SK-N-SH treated with all-trans-retinoic acid at 6 μM for 48 hours (cell line): ENCODE results near the gene XRN2.

ENCODE experiments used
- ATAC-seq: fragments of 200-7000 bp; cut with Tn5 transposase; 3 replicates; pipeline ENCODE4 v1.9.1; 2020; ENCODE audit warnings: mild to moderate bottlenecking, moderate library complexity
- ARNTL ChIP-seq: fragments of 450-650 bp; formaldehyde crosslinking; IDR thresholded peaks from 2 replicates; pipeline ENCODE4 v1.5.0; 2020; ENCODE audit warnings: low read depth, mild to moderate bottlenecking, moderate library complexity, borderline replicate concordance
- BACH2 ChIP-seq: fragments of 250-450 bp; sonication (Bioruptor Pico); IDR thresholded peaks from 2 replicates; pipeline ENCODE4 v1.9.0; 2021; ENCODE audit warnings: mild to moderate bottlenecking, borderline replicate concordance
- CREB5 ChIP-seq: fragments of 250-450 bp; sonication (Bioruptor Pico); IDR thresholded peaks from 2 replicates; pipeline ENCODE4 v1.5.1; 2020; ENCODE audit warnings: low read depth, mild to moderate bottlenecking, moderate library complexity
- CSDC2 ChIP-seq: fragments of 250-450 bp; sonication (Bioruptor Pico); IDR thresholded peaks from 2 replicates; pipeline ENCODE4 v1.5.0; 2020; ENCODE audit warnings: mild to moderate bottlenecking, moderate library complexity
- CSRNP3 ChIP-seq: fragments of 250-450 bp; sonication (Bioruptor Pico); IDR thresholded peaks from 2 replicates; pipeline ENCODE4 v1.5.1; 2021; ENCODE audit warnings: mild to moderate bottlenecking, moderate library complexity
- ESRRG ChIP-seq: fragments of 250-450 bp; sonication (Bioruptor Pico); IDR thresholded peaks from 2 replicates; pipeline ENCODE4 v1.6.1; 2021; ENCODE audit warnings: mild to moderate bottlenecking
- GLIS3 ChIP-seq: fragments of 250-450 bp; sonication (Bioruptor Pico); IDR thresholded peaks from 2 replicates; pipeline ENCODE4 v1.5.0; 2020; ENCODE audit warnings: mild to moderate bottlenecking, moderate library complexity
- ISL1 ChIP-seq: fragments of 250-450 bp; sonication (Bioruptor Pico); IDR thresholded peaks from 2 replicates; pipeline ENCODE4 v2.1.2; 2022; ENCODE audit warnings: mild to moderate bottlenecking, moderate library complexity
- OSR1 ChIP-seq: fragments of 250-450 bp; sonication (Bioruptor Pico); IDR thresholded peaks from 2 replicates; pipeline ENCODE4 v1.8.0; 2022; ENCODE audit warnings: moderate library complexity, mild to moderate bottlenecking, inconsistent platforms
- PATZ1 ChIP-seq: fragments of 250-450 bp; sonication (Bioruptor Pico); IDR thresholded peaks from 2 replicates; pipeline ENCODE4 v1.8.0; 2020; ENCODE audit warnings: mild to moderate bottlenecking, moderate library complexity, borderline replicate concordance
- POU6F1 ChIP-seq: fragments of 250-450 bp; sonication (Bioruptor Pico); IDR thresholded peaks from 2 replicates; pipeline ENCODE4 v1.8.0; 2021; ENCODE audit warnings: low read depth, mild to moderate bottlenecking, moderate library complexity, borderline replicate concordance
- PPARA ChIP-seq: fragments of 250-450 bp; sonication (Bioruptor Pico); IDR thresholded peaks from 2 replicates; pipeline ENCODE4 v1.5.0; 2020; ENCODE audit warnings: mild to moderate bottlenecking, borderline replicate concordance
- RARB ChIP-seq: fragments of 250-450 bp; sonication (Bioruptor Pico); IDR thresholded peaks from 2 replicates; pipeline ENCODE4 v1.8.0; 2021; ENCODE audit warnings: mild to moderate bottlenecking, moderate library complexity
- SNAI2 ChIP-seq: fragments of 250-450 bp; sonication (Bioruptor Pico); IDR thresholded peaks from 2 replicates; pipeline ENCODE4 v1.5.0; 2020; ENCODE audit warnings: mild to moderate bottlenecking, moderate library complexity
- TCF4 ChIP-seq: fragments of 250-450 bp; sonication (Bioruptor Pico); IDR thresholded peaks from 2 replicates; pipeline ENCODE4 v1.8.0; 2021; ENCODE audit warnings: mild to moderate bottlenecking, moderate library complexity, borderline replicate concordance
- TOX ChIP-seq: fragments of 250-450 bp; sonication (Bioruptor Pico); IDR thresholded peaks from 2 replicates; pipeline ENCODE4 v1.8.0; 2021; ENCODE audit warnings: mild to moderate bottlenecking, moderate library complexity, borderline replicate concordance
- TSHZ2 ChIP-seq: fragments of 250-450 bp; sonication (Bioruptor Pico); IDR thresholded peaks from 2 replicates; pipeline ENCODE4 v1.5.0; 2020; ENCODE audit warnings: mild to moderate bottlenecking, moderate library complexity
- ZC3H10 ChIP-seq: fragments of 250-450 bp; sonication (Bioruptor Pico); IDR thresholded peaks from 2 replicates; pipeline ENCODE4 v1.5.1; 2021; ENCODE audit warnings: mild to moderate bottlenecking, moderate library complexity
- ZFP3 ChIP-seq: fragments of 250-450 bp; sonication (Bioruptor Pico); IDR thresholded peaks from 2 replicates; pipeline ENCODE4 v1.5.0; 2020; ENCODE audit warnings: mild to moderate bottlenecking, moderate library complexity
- ZFP30 ChIP-seq: fragments of 450-650 bp; formaldehyde crosslinking; IDR thresholded peaks from 2 replicates; pipeline ENCODE4 v1.5.0; 2022; ENCODE audit warnings: mild to moderate bottlenecking, moderate library complexity
- ZNF565 ChIP-seq: fragments of 450-650 bp; formaldehyde crosslinking; conservative IDR thresholded peaks from 2 replicates; pipeline ENCODE4 v1.5.0; 2020; ENCODE audit warnings: low read depth, mild to moderate bottlenecking, moderate library complexity
- ZNF70 ChIP-seq: fragments of 450-650 bp; formaldehyde crosslinking; IDR thresholded peaks from 2 replicates; pipeline ENCODE4 v1.5.0; 2020; ENCODE audit warnings: mild to moderate bottlenecking, moderate library complexity
- ZNF8 ChIP-seq: fragments of 450-650 bp; formaldehyde crosslinking; IDR thresholded peaks from 2 replicates; pipeline ENCODE4 v1.5.0; 2020; ENCODE audit warnings: mild to moderate bottlenecking, moderate library complexity

XRN2 gene

GRCh38 chr20:21388566-21388965 lies 85.4 kb downstream of the XRN2 start (continued):
- TF ChIP-seq CREB5 (CRISPR knock-in tag) = no peak
- no peak for TF ChIP-seq ISL1 (CRISPR knock-in tag)
- no peak for TF ChIP-seq GLIS3
- TF ChIP-seq OSR1 (CRISPR knock-in tag) = no peak
- no peak for TF ChIP-seq ZNF70 (CRISPR knock-in tag)
- no peak for TF ChIP-seq CSDC2 (CRISPR knock-in tag)
- no peak for TF ChIP-seq ZNF565 (CRISPR knock-in tag)
- TF ChIP-seq PPARA (CRISPR knock-in tag) = no peak
- no peak for TF ChIP-seq TOX (CRISPR knock-in tag)
- no peak for TF ChIP-seq ZC3H10

- TF ChIP-seq PPARA (CRISPR knock-in tag) = no peak
- TF ChIP-seq ZFP3 (CRISPR knock-in tag) = no peak
- no peak for TF ChIP-seq GLIS3
- TF ChIP-seq BACH2 (CRISPR knock-in tag) = no peak
- no peak for TF ChIP-seq POU6F1 (CRISPR knock-in tag)
- no peak for TF ChIP-seq RARB (CRISPR knock-in tag)
- no peak for TF ChIP-seq PATZ1
- TF ChIP-seq ARNTL = no peak
- TF ChIP-seq TCF4 = no peak
- no peak for TF ChIP-seq ZNF8 (CRISPR knock-in tag)
- ATAC-seq = no peak
Measured at GRCh38 chr20:21389368-21389767, 86.2 kb downstream of the XRN2 start.

GRCh38 chr20:21390768-21391167 lies 87.6 kb downstream of the XRN2 start:
- ATAC-seq = no peak
- no peak for TF ChIP-seq ESRRG
- no peak for TF ChIP-seq ISL1 (CRISPR knock-in tag)
- no peak for TF ChIP-seq POU6F1 (CRISPR knock-in tag)
- no peak for TF ChIP-seq SNAI2 (CRISPR knock-in tag)
- TF ChIP-seq BACH2 (CRISPR knock-in tag) = no peak
- TF ChIP-seq ZFP3 (CRISPR knock-in tag) = no peak
- no peak for TF ChIP-seq PPARA (CRISPR knock-in tag)
- TF ChIP-seq TOX (CRISPR knock-in tag) = no peak
- TF ChIP-seq CSRNP3 (CRISPR knock-in tag) = no peak
- TF ChIP-seq TSHZ2 (CRISPR knock-in tag) = no peak
- no peak for TF ChIP-seq ZFP30 (CRISPR knock-in tag)
- TF ChIP-seq CREB5 (CRISPR knock-in tag) = no peak
- TF ChIP-seq ZNF8 (CRISPR knock-in tag) = no peak
- no peak for TF ChIP-seq ZC3H10
- TF ChIP-seq GLIS3 = no peak
- no peak for TF ChIP-seq TCF4
